Right lobe of liver (tissue), 6 donors: ENCODE data around the gene ZNF814. TPM values are rescaled to one million over a fixed set of nuclear protein-coding genes. Genes with fewer than 3 reads are reported as not detected.
A peak's percentile ranks its signal among the peaks of the same experiment; 100 is the strongest.

Experiments
- ATAC-seq, 4 donors: fragments of 200-7000 bp; cut with Tn5 transposase; one replicate each; pipeline ENCODE4 v1.9.1; 2020; ENCODE audit warnings: mild to moderate bottlenecking in 4 of 4, moderate library complexity in 4 of 4
- DNase-seq, 3 donors: peaks; one replicate each; pipeline ENCODE4 v3.0.0-alpha.2; 2020
- H3K27ac ChIP-seq, 3 donors: fragments of 200-600 bp; one replicate each; pipeline ENCODE4 v1.8.0; 2022
- H3K27me3 ChIP-seq, 2 donors: fragments of 200-600 bp; one replicate each; pipeline ENCODE4 v1.8.0; 2022
- H3K36me3 ChIP-seq, 4 donors: fragments of 200-600 bp; sonication (generic) in 1 of 4; one replicate each; pipeline versions ENCODE4 v1.5.1 to v1.8.0; 2017 to 2022; ENCODE audit warnings: control low read depth in 1 of 4
- H3K4me1 ChIP-seq, 4 donors: fragments of 200-600 bp; sonication (generic) in 1 of 4; one replicate each; pipeline versions ENCODE4 v1.5.1 to v1.8.0; 2017 to 2022; ENCODE audit warnings: control low read depth in 1 of 4
- H3K4me3 ChIP-seq, 3 donors: fragments of 200-600 bp; one replicate each; pipeline ENCODE4 v1.8.0; 2022
- H3K9me3 ChIP-seq, 4 donors: fragments of 200-600 bp; sonication (generic) in 1 of 4; one replicate each; pipeline versions ENCODE4 v1.5.1 to v1.8.0; 2017 to 2022; ENCODE audit warnings: control low read depth in 1 of 4
- CTCF ChIP-seq, 4 donors: fragments of 200-600 bp in 3 of 4; fragments of 450-650 bp in 1 of 4; IDR thresholded peaks; one replicate each; pipeline versions ENCODE4 v1.5.1 to v1.8.0; 2016 to 2022; ENCODE audit warnings: antibody characterized with exemption in 4 of 4, mild to moderate bottlenecking in 2 of 4
- POLR2A ChIP-seq: fragments of 450-650 bp; IDR thresholded peaks from one replicate; pipeline ENCODE4 v1.6.1; 2017; ENCODE audit warnings: antibody characterized with exemption, mild to moderate bottlenecking
- WGBS: methylation state at CpG from one replicate; pipeline ENCODE4 v1.1.6; 2018; ENCODE audit warnings: low coverage, low lambda C conversion rate; ENCODE audit not compliant: insufficient coverage; ENCODE audit errors: missing lambda C conversion rate; 5-methylcytosine and 5-hydroxymethylcytosine counted together
- intact Hi-C, 2 donors: fragments of 100-400 bp; cut with DNase I; formaldehyde crosslinking; loops; one replicate each; pipeline versions ENCODE4 v1.11.2 to v1.14.1; 2022
- long read RNA-seq: library from polyadenylated mRNA; unstranded; transcript quantifications from one replicate; pipeline ENCODE4 v2.0.0, GENCODE V29; 2019
- total RNA-seq, 6 experiments: library from RNA; depleted of rRNA in 2 of 6; stranded (reverse); fragments of >200 nt in 2 of 6; fragmentation: NEBNext Ultra II Directional in 3 of 6; extraction: Animal tissue kit (Norgen Biotek cat#: 25700) in 3 of 6; gene quantifications; one replicate each; pipeline versions ENCODE4 v1.1.0 to v1.2.4, GENCODE V29; 2016 to 2023
- donor health status: DM: no; HTN: yes; CAD: no.
- donor health status: DM: no; HTN: no; CAD: no.
- donor health status: DM: no; HTN: no; CAD: no.
- donor health status: DM: no; HTN: yes; CAD: no.
- donor health status: DM: no; HTN: yes; CAD: no.

Gene ZNF814
- 10 to 100 TPM in 3 of 6 experiments, 1 to 10 TPM in 3; 5.1 to 11.7 (median 8.7) TPM for total RNA-seq
- long read RNA-seq, partial matches to known transcripts = 0 of 8 reads
- long read RNA-seq, other reads (novel, unspliced or antisense) = 7 of 8 reads

GRCh38 chr19:57888560-57889231 lies at the start of gene ZNF814:
TSS of gene ZNF814 (minus strand) at chr19:57889037. CDS start at chr19:57888802, 235 bp downstream.
- Histone ChIP-seq H3K27me3 (no peaks in the 10 kb centered on the region), H3K9me3 (no peaks in the 10 kb centered on the region), H3K36me3 (no peaks in the 10 kb centered on the region), H3K4me1 (peaks cover 0 to 11% (median 0%) of the 10 kb centered on the region in 4 donors), H3K4me3 (peak within 1 kb of the TSS; percentile 54 to 87 (median 78)), H3K27ac (peak within 1 kb of the TSS in 1 of 3 donors; percentile 49)
- DNase-seq (peak; percentile 57 to 85 (median 85)), ATAC-seq (peak; percentile 95 to 98 (median 96))
- WGBS = 1% methylated on average over 25 of the region's 43 CpGs
- peak; percentile 14 to 55 (median 36) for TF ChIP-seq CTCF (IDR thresholded peaks at IDR 0.05)
- TF ChIP-seq POLR2A = no peak
- intact Hi-C loops = no loop called here

- WGBS = 85% methylated on average over 12 of the region's 12 CpGs
- ATAC-seq (no peak), DNase-seq (no peak)
- H3K4me1 ChIP-seq = no peaks in the 10 kb centered on the region
- TF ChIP-seq POLR2A (no peak), CTCF (IDR thresholded peaks at IDR 0.05) (no peak)
- intact Hi-C loops = no loop called here
- H3K27me3 ChIP-seq = no peaks in the 10 kb centered on the region
- H3K9me3 ChIP-seq = peaks cover 0 to 11% (median under 1%) of the 10 kb centered on the region in 4 donors
- no peak overlapping the region for H3K4me3 ChIP-seq
- no peak overlapping the region for H3K27ac ChIP-seq
- no peaks in the 10 kb centered on the region for H3K36me3 ChIP-seq
These were observed 46.9 kb upstream of the ZNF814 start for GRCh38 chr19:57935731-57936130.

GRCh38 chr19:57934820-57935665 lies 46.2 kb upstream of the ZNF814 start, which contains the start of gene ZNF418:
TSS of gene ZNF418 (minus strand) at chr19:57935402. CDS start at chr19:57933822, 1,580 bp downstream.
- H3K4me1 ChIP-seq = no peaks in the 10 kb centered on the region
- H3K27ac ChIP-seq = peak within 1 kb of the TSS in 1 of 3 donors; percentile 29
- DNase-seq (peak; percentile 29 to 77 (median 66)), ATAC-seq (peak; percentile 98 to 100 (median 100))
- H3K9me3 ChIP-seq = peaks cover 0 to 7% (median under 1%) of the 10 kb centered on the region in 4 donors
- H3K36me3 ChIP-seq = peaks cover 0 to 1% (median 0%) of the 10 kb centered on the region in 4 donors
- TF ChIP-seq CTCF (IDR thresholded peaks at IDR 0.05) (no peak), POLR2A (no peak)
- H3K4me3 ChIP-seq = peak within 1 kb of the TSS; percentile 54 to 78 (median 66)
- no peaks in the 10 kb centered on the region for H3K27me3 ChIP-seq
- intact Hi-C loops = no loop called here
- 4% methylated on average over 28 of the region's 54 CpGs for WGBS

- TF ChIP-seq POLR2A (no peak), CTCF (IDR thresholded peaks at IDR 0.05) (no peak)
- Histone ChIP-seq H3K9me3 (peaks cover 0 to 27% (median 2%) of the 10 kb centered on the region in 4 donors), H3K36me3 (peaks cover 0 to 19% (median 9%) of the 10 kb centered on the region in 4 donors), H3K27me3 (no peaks in the 10 kb centered on the region), H3K4me1 (no peaks in the 10 kb centered on the region), H3K27ac (no peak overlapping the region), H3K4me3 (no peak overlapping the region)
- DNase-seq = no peak
- intact Hi-C loops = no loop called here
- no peak for ATAC-seq
- 100% methylated on average over 2 of the region's 4 CpGs for WGBS
These were observed 38.8 kb upstream of the ZNF814 start for GRCh38 chr19:57927587-57927986.
